ENCODE results near the gene NEK10. TPM values are rescaled to one million over a fixed set of nuclear protein-coding genes. Genes with fewer than 3 reads are reported as not detected.

Gene NEK10
- total RNA-seq, 4 donors from 2014 or later: 0.29 to 12.4 (median 0.61) TPM

- intact Hi-C loops (cut with DNase I): no loop called here
- no peaks in the 10 kb centered on the region for H3K27me3 ChIP-seq
- H3K4me1 ChIP-seq: peaks cover 0 to 9% (median 0%) of the 10 kb centered on the region in 3 donors
- no peaks in the 10 kb centered on the region for H3K9me3 ChIP-seq
- 65 to 71% methylated on average over 3 of the region's 3 CpGs for WGBS, 2 donors
- H3K36me3 ChIP-seq: no peaks in the 10 kb centered on the region
- H3K27ac ChIP-seq: no peak overlapping the region
- no peak for DNase-seq
- no peak overlapping the region for H3K4me3 ChIP-seq
- TF ChIP-seq CTCF (IDR thresholded peaks at IDR 0.05): no peak
- no peak for TF ChIP-seq POLR2A (IDR thresholded peaks at IDR 0.05)
These were observed 295.3 kb downstream of the NEK10 start for GRCh38 chr3:27073912-27074311.

- Histone ChIP-seq H3K36me3 (no peaks in the 10 kb centered on the region), H3K27ac (no peak overlapping the region), H3K4me1 (peaks cover 0 to under 1% (median 0%) of the 10 kb centered on the region in 3 donors), H3K27me3 (no peaks in the 10 kb centered on the region), H3K9me3 (no peaks in the 10 kb centered on the region), H3K4me3 (no peak overlapping the region)
- no peak for TF ChIP-seq CTCF (IDR thresholded peaks at IDR 0.05)
- TF ChIP-seq POLR2A (IDR thresholded peaks at IDR 0.05): no peak
- 63 to 67% methylated on average over 7 of the region's 8 CpGs for WGBS, 2 donors
- no peak for DNase-seq
- intact Hi-C loops (cut with DNase I): no loop called here
These were observed 296.2 kb downstream of the NEK10 start for GRCh38 chr3:27072810-27073651.

GRCh38 chr3:27060336-27060735 is 308.8 kb downstream of the NEK10 start:
- H3K4me3 ChIP-seq: no peak overlapping the region
- DNase-seq: no peak
- TF ChIP-seq CTCF (IDR thresholded peaks at IDR 0.05) (no peak), POLR2A (IDR thresholded peaks at IDR 0.05) (no peak)
- H3K36me3 ChIP-seq: no peaks in the 10 kb centered on the region
- no peak overlapping the region for H3K27ac ChIP-seq
- 50 to 71% methylated on average over 2 of the region's 2 CpGs for WGBS, 2 donors
- no peaks in the 10 kb centered on the region for H3K4me1 ChIP-seq
- no peaks in the 10 kb centered on the region for H3K27me3 ChIP-seq
- no peaks in the 10 kb centered on the region for H3K9me3 ChIP-seq
- intact Hi-C loops (cut with DNase I): no loop called here

Small RNA genes within 50 kb of the gene (small RNA-seq; reads per million reads assigned to genes)
- gene MINOS1P3 (0 reads per million in 4 donors), gene RNU6-342P (0 reads per million in 4 donors)

Other genes starting within 250 kb of the NEK10 start
- gene SLC4A7, start 115.0 kb upstream of the NEK10 start, total RNA-seq: 10 to 100 TPM; 17.2 to 50.4 (median 30.5) TPM